Measurements from ENCODE around the gene DCTN3.
A peak's percentile ranks its signal among the peaks of the same experiment; 100 is the strongest.

The DCTN3 gene

GRCh38 chr9:34628656-34629490, 8.6 kb upstream of the DCTN3 start, which contains the start of gene ARID3C:
TSS of gene ARID3C (minus strand) at chr9:34629066. CDS start at chr9:34628014, 1,052 bp downstream.
- Histone ChIP-seq H3K27ac (no peak within 1 kb of the TSS), H3K4me3 (peak within 1 kb of the TSS; percentile 2 to 42 (median 14))

GRCh38 chr9:34627716-34628655, 7.7 kb upstream of the DCTN3 start:
- no peak overlapping the region for H3K27ac ChIP-seq
- peak overlapping the region in 1 of 7 experiments; percentile 42 for H3K4me3 ChIP-seq

GRCh38 chr9:34625186-34625486, 4.8 kb upstream of the DCTN3 start:
- H3K27ac ChIP-seq = no peak overlapping the region
- no peak overlapping the region for H3K4me3 ChIP-seq

- H3K4me3 ChIP-seq = no peak overlapping the region
- no peak overlapping the region for H3K27ac ChIP-seq
These were observed 4.3 kb upstream of the DCTN3 start for GRCh38 chr9:34624475-34625185.

GRCh38 chr9:34623374-34624235, 3.3 kb upstream of the DCTN3 start:
- H3K27ac ChIP-seq = no peak overlapping the region
- no peak overlapping the region for H3K4me3 ChIP-seq

- no peak overlapping the region for H3K4me3 ChIP-seq
- no peak overlapping the region for H3K27ac ChIP-seq
These were observed 5.2 kb downstream of the DCTN3 start for GRCh38 chr9:34615132-34615531.

GRCh38 chr9:34612788-34613390, 7.4 kb downstream of the DCTN3 start:
- peak overlapping the region; percentile 50 to 77 (median 60) for H3K4me3 ChIP-seq
- H3K27ac ChIP-seq = peak overlapping the region in 17 of 21 experiments; percentile 81 to 97 (median 89)

- Histone ChIP-seq H3K4me3 (peak within 1 kb of the TSS; percentile 50 to 77 (median 60)), H3K27ac (peak within 1 kb of the TSS; percentile 45 to 97 (median 87))
These were observed 8.2 kb downstream of the DCTN3 start, which contains the start of gene RPP25L for GRCh38 chr9:34611811-34612787. TSS of gene RPP25L (minus strand) at chr9:34612097. CDS start at chr9:34611296, 801 bp downstream.

- Histone ChIP-seq H3K4me3 (peak overlapping the region; percentile 50 to 77 (median 60)), H3K27ac (peak overlapping the region; percentile 45 to 97 (median 87))
These were observed 9.0 kb downstream of the DCTN3 start for GRCh38 chr9:34611251-34611810.

GRCh38 chr9:34610434-34611206, 9.7 kb downstream of the DCTN3 start:
- Histone ChIP-seq H3K4me3 (peak overlapping the region in 5 of 7 experiments; percentile 50 to 77 (median 60)), H3K27ac (peak overlapping the region in 3 of 21 experiments; percentile 9 to 91 (median 81))

- no peak overlapping the region for H3K4me3 ChIP-seq
- H3K27ac ChIP-seq = no peak overlapping the region
These were observed 13.0 kb downstream of the DCTN3 start for GRCh38 chr9:34607331-34607730.

GRCh38 chr9:34606905-34607304, 13.4 kb downstream of the DCTN3 start:
- H3K27ac ChIP-seq = no peak overlapping the region
- H3K4me3 ChIP-seq = no peak overlapping the region

GRCh38 chr9:34606190-34606589, 14.1 kb downstream of the DCTN3 start:
- H3K27ac ChIP-seq = no peak overlapping the region
- no peak overlapping the region for H3K4me3 ChIP-seq

GRCh38 chr9:34603610-34604231, 16.6 kb downstream of the DCTN3 start:
- Histone ChIP-seq H3K4me3 (no peak overlapping the region), H3K27ac (no peak overlapping the region)

GRCh38 chr9:34601937-34602573, 18.2 kb downstream of the DCTN3 start:
- H3K27ac ChIP-seq = no peak overlapping the region
- H3K4me3 ChIP-seq = no peak overlapping the region

All from skin epidermis (tissue), 12 donors.